Measurements from ENCODE around the gene TNXB. TPM values are rescaled to one million over a fixed set of nuclear protein-coding genes. Genes with fewer than 3 reads are reported as not detected.

TNXB gene
- polyA plus RNA-seq, 2 of the 4 experiments (the other 2 are of a cell fraction): 0.80 to 1.7 TPM

DNA sequence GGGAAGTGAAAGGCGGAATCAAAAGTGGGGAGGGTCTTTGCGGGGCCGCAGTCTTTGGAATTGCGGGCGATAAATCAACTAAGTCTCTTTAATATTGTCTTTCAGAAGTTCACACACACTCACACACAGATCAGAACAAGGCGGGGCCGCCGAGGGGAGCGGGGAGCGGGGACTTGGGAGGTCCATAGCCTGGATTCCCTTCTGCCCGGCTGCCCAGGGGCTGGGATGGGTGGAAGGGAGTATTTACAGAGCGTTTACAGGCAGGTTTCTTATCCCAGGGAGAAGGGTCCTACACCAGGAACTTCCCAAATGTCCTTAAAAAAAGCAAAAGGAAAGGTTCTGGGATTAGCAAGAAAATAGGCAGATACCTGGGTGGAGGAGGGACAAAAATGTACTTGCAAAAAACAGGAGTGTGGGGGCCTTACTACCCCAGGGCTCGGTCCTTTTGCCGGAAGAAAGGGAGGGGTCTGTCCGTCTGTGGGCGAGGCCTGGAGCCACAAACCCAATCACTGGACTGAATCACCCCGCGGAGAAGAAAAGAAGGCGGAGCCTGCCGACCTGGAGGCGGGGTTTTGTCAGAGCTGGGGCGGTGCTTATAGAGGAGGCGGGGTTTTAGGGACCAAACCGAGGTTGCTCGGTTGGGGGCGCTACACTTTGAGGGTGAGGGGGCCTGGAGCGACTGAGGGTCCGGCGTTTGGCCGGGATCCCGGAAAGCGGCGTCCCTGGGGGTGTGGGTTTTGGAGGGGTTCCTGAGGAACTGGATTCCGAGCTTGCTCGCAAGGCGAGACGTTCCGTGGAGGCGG lies 39.4 kb upstream of the TNXB start:
- no peak for FAIRE-seq
- Histone ChIP-seq H3K27ac (no peak overlapping the region), H3K4me1 (peaks cover 17% of the 10 kb centered on the region; the same call in 2 of the 3 replicates), H3K4me3 (no peak overlapping the region), H3K4me2 (no peak overlapping the region), H3K9me3 (no peaks in the 10 kb centered on the region)
- POLR2A ChIA-PET: no interaction called here
- ATAC-seq: no peak
- TF ChIP-seq RARB (CRISPR knock-in tag; IDR thresholded peaks at IDR 0.05): no peak
- TF ChIP-seq SREBF2 (IDR thresholded peaks at IDR 0.05): no peak
- TF ChIP-seq RFX5 (IDR thresholded peaks at IDR 0.05): no peak
- no peak for TF ChIP-seq POLR2AphosphoS2 (conservative IDR thresholded peaks at IDR 0.05; ENCODE audit: low read length)
- TF ChIP-seq ZSCAN20 (CRISPR knock-in tag; IDR thresholded peaks at IDR 0.05): no peak
- no peak for TF ChIP-seq MAZ (IDR thresholded peaks at IDR 0.05; ENCODE audit: borderline replicate concordance, low read depth, low read length)
- TF ChIP-seq BHLHE40 (IDR thresholded peaks at IDR 0.05; ENCODE audit: low read depth, low read length): no peak
- TF ChIP-seq, protein P1, sequence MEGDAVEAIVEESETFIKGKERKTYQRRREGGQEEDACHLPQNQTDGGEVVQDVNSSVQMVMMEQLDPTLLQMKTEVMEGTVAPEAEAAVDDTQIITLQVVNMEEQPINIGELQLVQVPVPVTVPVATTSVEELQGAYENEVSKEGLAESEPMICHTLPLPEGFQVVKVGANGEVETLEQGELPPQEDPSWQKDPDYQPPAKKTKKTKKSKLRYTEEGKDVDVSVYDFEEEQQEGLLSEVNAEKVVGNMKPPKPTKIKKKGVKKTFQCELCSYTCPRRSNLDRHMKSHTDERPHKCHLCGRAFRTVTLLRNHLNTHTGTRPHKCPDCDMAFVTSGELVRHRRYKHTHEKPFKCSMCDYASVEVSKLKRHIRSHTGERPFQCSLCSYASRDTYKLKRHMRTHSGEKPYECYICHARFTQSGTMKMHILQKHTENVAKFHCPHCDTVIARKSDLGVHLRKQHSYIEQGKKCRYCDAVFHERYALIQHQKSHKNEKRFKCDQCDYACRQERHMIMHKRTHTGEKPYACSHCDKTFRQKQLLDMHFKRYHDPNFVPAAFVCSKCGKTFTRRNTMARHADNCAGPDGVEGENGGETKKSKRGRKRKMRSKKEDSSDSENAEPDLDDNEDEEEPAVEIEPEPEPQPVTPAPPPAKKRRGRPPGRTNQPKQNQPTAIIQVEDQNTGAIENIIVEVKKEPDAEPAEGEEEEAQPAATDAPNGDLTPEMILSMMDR (IDR thresholded peaks at IDR 0.05): no peak
- TF ChIP-seq, protein P2, sequence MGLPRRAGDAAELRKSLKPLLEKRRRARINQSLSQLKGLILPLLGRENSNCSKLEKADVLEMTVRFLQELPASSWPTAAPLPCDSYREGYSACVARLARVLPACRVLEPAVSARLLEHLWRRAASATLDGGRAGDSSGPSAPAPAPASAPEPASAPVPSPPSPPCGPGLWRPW (IDR thresholded peaks at IDR 0.05): no peak
- no peak for TF ChIP-seq HOXA7 (CRISPR knock-in tag; IDR thresholded peaks at IDR 0.05)
- TF ChIP-seq CHD2 (IDR thresholded peaks at IDR 0.05; ENCODE audit: low read length, partially characterized antibody): no peak
- no peak for TF ChIP-seq GATA3 (IDR thresholded peaks at IDR 0.05; ENCODE audit: borderline replicate concordance)
- TF ChIP-seq ZFP36 (IDR thresholded peaks at IDR 0.05; ENCODE audit: borderline replicate concordance, partially characterized antibody): no peak
- TF ChIP-seq, protein P3, sequence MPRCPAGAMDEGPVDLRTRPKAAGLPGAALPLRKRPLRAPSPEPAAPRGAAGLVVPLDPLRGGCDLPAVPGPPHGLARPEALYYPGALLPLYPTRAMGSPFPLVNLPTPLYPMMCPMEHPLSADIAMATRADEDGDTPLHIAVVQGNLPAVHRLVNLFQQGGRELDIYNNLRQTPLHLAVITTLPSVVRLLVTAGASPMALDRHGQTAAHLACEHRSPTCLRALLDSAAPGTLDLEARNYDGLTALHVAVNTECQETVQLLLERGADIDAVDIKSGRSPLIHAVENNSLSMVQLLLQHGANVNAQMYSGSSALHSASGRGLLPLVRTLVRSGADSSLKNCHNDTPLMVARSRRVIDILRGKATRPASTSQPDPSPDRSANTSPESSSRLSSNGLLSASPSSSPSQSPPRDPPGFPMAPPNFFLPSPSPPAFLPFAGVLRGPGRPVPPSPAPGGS (IDR thresholded peaks at IDR 0.05): no peak
- TF ChIP-seq CBX2 (IDR thresholded peaks at IDR 0.05; ENCODE audit: borderline replicate concordance, low read depth): no peak
- TF ChIP-seq JUNB (IDR thresholded peaks at IDR 0.05): no peak
- TF ChIP-seq, protein P4, sequence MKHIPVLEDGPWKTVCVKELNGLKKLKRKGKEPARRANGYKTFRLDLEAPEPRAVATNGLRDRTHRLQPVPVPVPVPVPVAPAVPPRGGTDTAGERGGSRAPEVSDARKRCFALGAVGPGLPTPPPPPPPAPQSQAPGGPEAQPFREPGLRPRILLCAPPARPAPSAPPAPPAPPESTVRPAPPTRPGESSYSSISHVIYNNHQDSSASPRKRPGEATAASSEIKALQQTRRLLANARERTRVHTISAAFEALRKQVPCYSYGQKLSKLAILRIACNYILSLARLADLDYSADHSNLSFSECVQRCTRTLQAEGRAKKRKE (CRISPR knock-in tag; IDR thresholded peaks at IDR 0.05; ENCODE audit: low read depth): no peak
- no peak for TF ChIP-seq HEYL (CRISPR knock-in tag; IDR thresholded peaks at IDR 0.05)
- TF ChIP-seq, protein P5, sequence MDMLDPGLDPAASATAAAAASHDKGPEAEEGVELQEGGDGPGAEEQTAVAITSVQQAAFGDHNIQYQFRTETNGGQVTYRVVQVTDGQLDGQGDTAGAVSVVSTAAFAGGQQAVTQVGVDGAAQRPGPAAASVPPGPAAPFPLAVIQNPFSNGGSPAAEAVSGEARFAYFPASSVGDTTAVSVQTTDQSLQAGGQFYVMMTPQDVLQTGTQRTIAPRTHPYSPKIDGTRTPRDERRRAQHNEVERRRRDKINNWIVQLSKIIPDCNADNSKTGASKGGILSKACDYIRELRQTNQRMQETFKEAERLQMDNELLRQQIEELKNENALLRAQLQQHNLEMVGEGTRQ (IDR thresholded peaks at IDR 0.05): no peak
- no peak for TF ChIP-seq EHMT2 (IDR thresholded peaks at IDR 0.05; ENCODE audit: low read depth)
- 81% methylated on average over 38 of the region's 39 CpGs for WGBS (ENCODE audit: missing lambda C conversion rate)
- CTCF ChIA-PET: interaction anchor here (4.2 kb wide), 1 partner anchor 30 kb away, joined by 15 read pairs; no protein-coding TSS in a partner anchor
- DNase-seq (ENCODE audit: low read depth in 1 of 2, low spot score in 1 of 2): no peak
